CD14-positive monocyte (primary cell): ENCODE measurements around the gene ACOD1. TPM values are rescaled to one million over a fixed set of nuclear protein-coding genes. Genes with fewer than 3 reads are reported as not detected.

Experiments
- DNase-seq, 3 donors: peaks; one replicate each; pipeline ENCODE4 v3.0.0-alpha.2; 2011 to 2022
- H2AFZ ChIP-seq: 2 replicates; pipeline ENCODE4 v1.6.0; 2012; ENCODE audit warnings: mild to moderate bottlenecking, low read depth, low read length, inconsistent platforms; ENCODE audit not compliant: insufficient read depth, poor library complexity, severe bottlenecking
- H3K27ac ChIP-seq, 2 donors: 1 replicate in 1 of 2; 2 replicates in 1 of 2; pipeline ENCODE4 v1.5.1; 2012 to 2013; ENCODE audit warnings: low read length in 2 of 2, control low read depth in 1 of 2, inconsistent platforms in 1 of 2, low read depth in 1 of 2, mild to moderate bottlenecking in 1 of 2
- H3K27me3 ChIP-seq, 2 donors: one replicate each; pipeline versions ENCODE4 v1.6.0 to v1.6.1; 2011 to 2013; ENCODE audit warnings: low read length in 2 of 2; ENCODE audit not compliant: control insufficient read depth in 2 of 2, insufficient read depth in 2 of 2
- H3K36me3 ChIP-seq, 2 donors: replicated peaks in 1 of 2; 1 replicate in 1 of 2; 2 replicates in 1 of 2; pipeline versions ENCODE4 v1.5.1 to v1.6.1; 2012 to 2013; ENCODE audit warnings: low read length in 2 of 2, control low read depth in 1 of 2, inconsistent platforms in 1 of 2, mild to moderate bottlenecking in 1 of 2; ENCODE audit not compliant: insufficient read depth in 2 of 2, control insufficient read depth in 1 of 2
- H3K4me1 ChIP-seq, 2 donors: 1 replicate in 1 of 2; 2 replicates in 1 of 2; pipeline versions ENCODE4 v1.5.1 to v1.6.1; 2012 to 2013; ENCODE audit warnings: low read length in 2 of 2, control low read depth in 1 of 2, inconsistent platforms in 1 of 2, mild to moderate bottlenecking in 1 of 2, moderate library complexity in 1 of 2; ENCODE audit not compliant: insufficient read depth in 2 of 2, control insufficient read depth in 1 of 2
- H3K4me2 ChIP-seq: replicated peaks from 2 replicates; pipeline ENCODE3; 2012; ENCODE audit warnings: low read length, moderate library complexity, mild to moderate bottlenecking; ENCODE audit not compliant: poor library complexity, severe bottlenecking; ENCODE audit errors: extremely low read depth
- H3K4me3 ChIP-seq, 3 experiments: fragments of 200-600 bp in 1 of 3; sonication (generic) in 1 of 3; replicated peaks in 1 of 3; 1 replicate in 2 of 3; 2 replicates in 1 of 3; pipeline ENCODE4 v1.5.1; 2011 to 2013; ENCODE audit warnings: low read length in 3 of 3, mild to moderate bottlenecking in 3 of 3, control low read depth in 2 of 3, low read depth in 2 of 3, inconsistent platforms in 1 of 3, moderate library complexity in 1 of 3
- H3K79me2 ChIP-seq: 2 replicates; pipeline ENCODE4 v1.6.0; 2012; ENCODE audit warnings: mild to moderate bottlenecking, control low read depth, inconsistent platforms, low read length, moderate library complexity; ENCODE audit not compliant: insufficient read depth
- H3K9ac ChIP-seq: 2 replicates; pipeline ENCODE4 v1.6.0; 2017; ENCODE audit warnings: low read length, mild to moderate bottlenecking; ENCODE audit not compliant: insufficient read depth, poor library complexity, severe bottlenecking
- H3K9me3 ChIP-seq, 2 donors: replicated peaks in 1 of 2; 1 replicate in 1 of 2; 2 replicates in 1 of 2; pipeline versions ENCODE4 v1.5.1 to v1.6.1; 2012 to 2013; ENCODE audit warnings: low read length in 2 of 2, control low read depth in 1 of 2; ENCODE audit not compliant: control insufficient read depth in 1 of 2, insufficient read depth in 1 of 2
- H4K20me1 ChIP-seq: 2 replicates; pipeline ENCODE4 v1.6.0; 2012; ENCODE audit warnings: mild to moderate bottlenecking, low read length, control low read depth, moderate library complexity; ENCODE audit not compliant: insufficient read depth
- H3K27ac Mint-ChIP-seq, 7 donors: one replicate each; pipeline ENCODE4 v1.8.0; 2020; ENCODE audit warnings: mild to moderate bottlenecking in 7 of 7, mixed read lengths in 7 of 7, moderate library complexity in 6 of 7, inconsistent platforms in 2 of 7
- H3K27me3 Mint-ChIP-seq, 3 donors: one replicate each; pipeline ENCODE4 v1.8.0; 2021 to 2022; ENCODE audit warnings: low read depth in 3 of 3, mild to moderate bottlenecking in 3 of 3, mixed read lengths in 3 of 3, moderate library complexity in 3 of 3, inconsistent platforms in 1 of 3
- H3K36me3 Mint-ChIP-seq, 2 donors: one replicate each; pipeline ENCODE4 v1.8.0; 2020; ENCODE audit warnings: mixed read lengths in 2 of 2, inconsistent platforms in 1 of 2, mild to moderate bottlenecking in 1 of 2
- H3K4me1 Mint-ChIP-seq: one replicate; pipeline ENCODE4 v1.8.0; 2020; ENCODE audit warnings: mild to moderate bottlenecking, mixed read lengths
- H3K4me3 Mint-ChIP-seq, 2 donors: one replicate each; pipeline ENCODE4 v1.8.0; 2020; ENCODE audit warnings: mild to moderate bottlenecking in 2 of 2, mixed read lengths in 2 of 2, moderate library complexity in 1 of 2
- H3K9me3 Mint-ChIP-seq, 7 donors: one replicate each; pipeline ENCODE4 v1.8.0; 2020 to 2022; ENCODE audit warnings: mixed read lengths in 7 of 7, mild to moderate bottlenecking in 6 of 7, moderate library complexity in 6 of 7, inconsistent platforms in 2 of 7
- CTCF ChIP-seq: fragments of 200-600 bp; IDR thresholded peaks from one replicate; pipeline ENCODE4 v1.8.0; 2022; ENCODE audit warnings: antibody characterized with exemption, mild to moderate bottlenecking
- WGBS: methylation state at CpG from one replicate; pipeline ENCODE4 v1.1.5; 2013; ENCODE audit warnings: missing lambda C conversion rate; ENCODE audit not compliant: insufficient coverage; 5-methylcytosine and 5-hydroxymethylcytosine counted together
- intact Hi-C, 2 donors: fragments of 100-400 bp; cut with micrococcal nuclease; formaldehyde crosslinking; loops; one replicate each; pipeline versions ENCODE4 v1.15.0 to v1.15.1; 2023
- polyA plus RNA-seq, 3 donors: library from polyadenylated mRNA; depleted of rRNA in 1 of 3; unstranded in 2 of 3; stranded (reverse) in 1 of 3; fragments of 300-500 nt in 2 of 3; fragments of >200 nt in 1 of 3; fragmentation: Illumina TruSeq in 2 of 3; gene quantifications; 1 replicate in 2 of 3; 2 replicates in 1 of 3; pipeline ENCODE4 v1.2.3, GENCODE V29; 2012 to 2021

ACOD1 gene
- polyA plus RNA-seq, 3 donors = 0.29 TPM; not detected in 2

- no peak for DNase-seq
- no peak overlapping the region for H3K4me3 ChIP-seq
- TF ChIP-seq CTCF = no peak
- H3K9ac ChIP-seq = no peak overlapping the region
- H3K79me2 ChIP-seq = no peaks in the 10 kb centered on the region
- intact Hi-C loops = no loop called here
- Mint-ChIP-seq H3K27me3 (peaks cover 19% of the 10 kb centered on the region in 3 donors), H3K9me3 (no peaks in the 10 kb centered on the region), H3K27ac (no peak overlapping the region), H3K4me1 (peaks cover 2% of the 10 kb centered on the region), H3K36me3 (no peaks in the 10 kb centered on the region), H3K4me3 (no peak overlapping the region)
- H3K27ac ChIP-seq = no peak overlapping the region
- no peak overlapping the region for H2AFZ ChIP-seq
- H3K4me1 ChIP-seq = peaks cover 5 to 6% of the 10 kb centered on the region in 2 donors
- H4K20me1 ChIP-seq = no peaks in the 10 kb centered on the region
- 21% methylated on average over 3 of the region's 6 CpGs for WGBS
- peaks cover 3 to 7% of the 10 kb centered on the region in 2 donors for H3K27me3 ChIP-seq
- no peaks in the 10 kb centered on the region for H3K9me3 ChIP-seq
- no peaks in the 10 kb centered on the region for H3K36me3 ChIP-seq
- H3K4me2 ChIP-seq = no peak overlapping the region
These were observed 33.8 kb downstream of the ACOD1 start for GRCh38 chr13:76982061-76982460.

DNA sequence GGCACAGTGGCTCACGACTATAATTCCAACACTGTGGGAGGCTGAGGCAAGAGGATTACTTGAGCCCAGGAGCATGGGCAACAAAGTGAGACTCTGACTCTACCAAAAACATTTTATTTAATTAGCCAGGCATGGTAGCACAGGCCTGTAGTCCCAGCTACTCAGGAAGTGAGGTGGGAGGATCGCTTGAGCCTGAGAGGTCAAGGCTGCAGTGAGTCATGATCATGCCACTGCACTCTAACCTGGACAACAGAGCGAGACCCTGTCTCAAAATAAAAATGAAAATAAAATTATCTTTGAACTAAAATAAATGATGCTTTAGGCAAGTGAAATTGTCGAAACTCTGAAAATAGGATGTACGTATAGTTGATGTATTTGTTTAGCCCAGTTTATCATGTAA lies 35.4 kb downstream of the ACOD1 start:
- Histone ChIP-seq H3K4me2 (no peak overlapping the region), H3K4me3 (no peak overlapping the region), H3K9ac (no peak overlapping the region), H3K27ac (no peak overlapping the region), H2AFZ (no peak overlapping the region), H4K20me1 (no peaks in the 10 kb centered on the region), H3K79me2 (no peaks in the 10 kb centered on the region), H3K36me3 (no peaks in the 10 kb centered on the region), H3K27me3 (peaks cover 3 to 7% of the 10 kb centered on the region in 2 donors), H3K4me1 (peaks cover 5 to 6% of the 10 kb centered on the region in 2 donors), H3K9me3 (no peaks in the 10 kb centered on the region)
- H3K36me3 Mint-ChIP-seq = no peaks in the 10 kb centered on the region
- H3K9me3 Mint-ChIP-seq = no peaks in the 10 kb centered on the region
- intact Hi-C loops = no loop called here
- WGBS = no CpG with 5 or more reads among the region's 5 CpGs
- H3K27ac Mint-ChIP-seq = no peak overlapping the region
- TF ChIP-seq CTCF = no peak
- H3K4me3 Mint-ChIP-seq = no peak overlapping the region
- no peak for DNase-seq
- H3K27me3 Mint-ChIP-seq = peaks cover 13 to 18% (median 16%) of the 10 kb centered on the region in 3 donors
- peaks cover 2% of the 10 kb centered on the region for H3K4me1 Mint-ChIP-seq
